HG03575 (cell line): ENCODE measurements around the gene KANSL1.

Source experiments
- ATAC-seq: cut with Tn5 transposase; IDR thresholded peaks from one replicate; pipeline ENCODE4 v1.9.1; 2021; ENCODE audit not compliant: unreplicated experiment, insufficient number of reproducible peaks, low FRiP score; ENCODE audit errors: extremely low read depth

The KANSL1 gene

GRCh38 chr17:45983614-45984310 is 209.5 kb downstream of the KANSL1 start:
- no peak for ATAC-seq

DNA sequence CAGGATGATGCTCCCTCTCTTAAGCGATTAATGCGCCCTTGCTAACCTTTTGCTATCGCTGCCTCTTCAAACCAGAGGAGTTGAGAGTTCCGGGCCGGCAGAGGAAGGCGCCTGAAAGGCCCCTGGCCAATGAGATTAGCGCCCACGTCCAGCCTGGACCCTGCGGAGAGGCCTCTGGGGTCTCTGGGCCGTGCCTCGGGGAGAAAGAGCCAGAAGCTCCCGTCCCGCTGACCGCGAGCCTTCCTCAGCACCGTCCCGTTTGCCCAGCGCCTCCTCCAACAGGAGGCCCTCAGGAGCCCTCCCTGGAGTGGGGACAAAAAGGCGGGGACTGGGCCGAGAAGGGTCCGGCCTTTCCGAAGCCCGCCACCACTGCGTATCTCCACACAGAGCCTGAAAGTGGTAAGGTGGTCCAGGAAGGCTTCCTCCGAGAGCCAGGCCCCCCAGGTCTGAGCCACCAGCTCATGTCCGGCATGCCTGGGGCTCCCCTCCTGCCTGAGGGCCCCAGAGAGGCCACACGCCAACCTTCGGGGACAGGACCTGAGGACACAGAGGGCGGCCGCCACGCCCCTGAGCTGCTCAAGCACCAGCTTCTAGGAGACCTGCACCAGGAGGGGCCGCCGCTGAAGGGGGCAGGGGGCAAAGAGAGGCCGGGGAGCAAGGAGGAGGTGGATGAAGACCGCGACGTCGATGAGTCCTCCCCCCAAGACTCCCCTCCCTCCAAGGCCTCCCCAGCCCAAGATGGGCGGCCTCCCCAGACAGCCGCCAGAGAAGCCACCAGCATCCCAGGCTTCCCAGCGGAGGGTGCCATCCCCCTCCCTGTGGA is 210.2 kb downstream of the KANSL1 start:
- no peak for ATAC-seq

DNA sequence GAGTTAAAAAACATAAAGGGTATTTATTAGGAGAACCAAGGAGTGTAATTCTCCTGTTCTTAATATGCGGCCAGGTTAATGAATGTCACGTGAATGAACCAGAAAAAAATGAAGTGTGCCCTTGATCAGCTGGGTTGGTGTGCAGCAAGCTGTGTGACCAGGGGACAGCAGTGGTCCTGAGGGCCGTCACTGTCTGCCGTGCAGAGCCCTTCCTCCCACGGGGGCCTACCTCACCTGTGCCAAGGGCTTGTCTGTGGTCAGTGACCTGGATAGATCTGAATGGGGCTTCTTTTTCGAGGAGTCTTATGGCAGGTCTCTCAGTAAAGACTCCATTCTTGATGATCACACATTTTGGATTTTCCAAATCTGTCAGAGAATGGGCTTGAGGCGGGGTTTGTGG is 211.9 kb downstream of the KANSL1 start:
- ATAC-seq = no peak

DNA sequence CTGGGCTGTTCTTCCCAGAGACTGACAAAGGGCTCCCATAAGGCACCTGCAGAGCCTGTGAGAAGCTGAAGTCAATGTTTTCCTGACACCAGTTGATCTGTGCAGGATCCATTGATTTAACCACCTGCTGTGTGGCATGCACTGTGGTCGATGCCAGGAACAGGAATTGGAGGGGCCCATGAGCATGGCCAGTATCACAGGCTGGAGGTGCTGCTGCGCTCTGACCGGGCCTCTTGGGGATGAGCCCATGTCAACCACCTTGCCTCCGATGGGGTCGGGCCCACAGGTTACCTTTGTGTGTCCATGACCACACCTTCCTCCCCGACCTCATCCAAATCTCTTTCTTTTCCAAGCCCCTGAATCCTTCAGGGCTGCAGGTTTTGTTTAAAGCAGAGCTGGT is 212.4 kb downstream of the KANSL1 start:
- no peak for ATAC-seq
